Cerebellar nuclear complex (tissue), 1 donor: ENCODE data around the gene CCDC88B.

Source experiments
- DNase-seq, 2 experiments: peaks; one replicate each; lab custom pipeline; 2025; lab: John Stamatoyannopoulos, UW

CCDC88B gene

GRCh38 chr11:64384981-64385944 is 45.3 kb downstream of the CCDC88B start:
- peak; percentile 89 to 92 for DNase-seq

DNA sequence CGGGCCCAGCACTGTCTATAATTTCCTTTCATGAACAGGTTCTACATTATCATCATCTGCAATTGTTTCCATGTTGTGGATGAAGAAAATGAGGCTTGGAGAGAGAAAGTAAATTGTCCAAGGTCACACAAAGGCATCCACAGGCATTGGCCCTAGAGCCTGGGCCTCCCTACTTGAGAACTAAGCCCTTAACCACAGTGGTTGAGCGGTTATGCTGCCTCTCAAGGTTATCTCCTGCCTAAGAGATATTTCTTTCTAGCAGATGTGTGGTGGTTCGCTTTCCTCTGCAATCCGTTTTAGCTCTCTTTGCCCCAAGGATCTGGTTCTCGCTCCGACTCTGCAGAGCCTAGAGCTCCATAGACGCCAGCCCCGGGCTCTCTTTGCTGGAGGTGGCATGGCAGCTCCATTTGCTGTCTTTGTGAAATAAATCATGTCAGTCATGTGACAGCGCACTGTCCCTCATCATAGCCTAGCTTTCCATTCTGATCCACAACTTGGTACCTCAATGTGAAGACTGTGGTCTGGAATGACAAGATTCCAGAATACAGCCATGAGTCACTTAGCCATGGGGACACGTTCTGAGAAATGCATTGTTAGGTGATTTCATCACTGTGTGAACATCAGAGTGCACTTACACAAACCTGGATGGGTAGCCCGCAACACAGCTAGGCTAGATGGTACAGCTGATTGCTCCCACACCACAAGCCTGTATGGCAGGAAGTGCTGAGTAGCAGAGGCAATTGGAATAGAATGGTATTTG is 46.1 kb downstream of the CCDC88B start:
- DNase-seq: no peak

DNA sequence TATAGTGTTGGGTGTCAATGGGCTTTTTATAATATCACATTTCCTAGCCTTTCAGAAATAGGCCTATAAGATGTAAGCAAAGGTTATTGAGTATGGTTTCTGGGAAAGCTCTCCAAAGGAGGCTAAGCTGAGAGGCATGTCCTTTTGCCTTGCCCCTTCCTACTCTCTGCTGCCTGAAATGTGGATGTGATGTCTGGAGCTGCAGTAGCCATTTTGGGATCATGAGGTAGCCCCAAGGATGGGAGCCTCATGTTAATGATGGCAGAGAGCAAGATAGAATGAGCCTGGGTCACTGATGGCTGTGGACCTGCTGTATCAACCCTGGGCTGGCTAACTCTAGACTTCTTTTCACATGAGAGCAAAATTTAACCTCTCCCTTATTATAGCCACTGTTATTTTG is 47.9 kb downstream of the CCDC88B start:
- DNase-seq: no peak

DNA sequence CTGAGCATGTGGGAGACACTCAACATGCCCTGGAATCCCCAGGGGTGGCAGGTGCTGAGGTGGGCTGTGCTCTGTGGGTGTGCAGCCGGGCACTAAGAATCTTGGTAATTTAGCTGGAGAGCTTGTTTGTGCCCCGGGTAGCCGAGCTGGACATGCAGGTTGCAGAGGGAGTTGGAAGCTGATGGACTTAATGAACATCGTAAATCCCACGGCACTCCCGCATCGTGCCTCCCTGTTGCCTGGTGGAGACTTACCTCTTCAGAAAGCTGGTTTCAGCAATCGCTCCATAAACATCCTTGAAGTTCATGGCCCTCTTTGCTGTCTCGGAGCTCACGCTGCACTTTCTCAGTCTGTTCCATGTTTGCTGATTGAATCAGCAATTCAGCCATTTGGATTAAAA is 48.9 kb downstream of the CCDC88B start:
- no peak for DNase-seq

GRCh38 chr11:64389851-64390250 is 49.8 kb downstream of the CCDC88B start:
- DNase-seq: no peak

DNA sequence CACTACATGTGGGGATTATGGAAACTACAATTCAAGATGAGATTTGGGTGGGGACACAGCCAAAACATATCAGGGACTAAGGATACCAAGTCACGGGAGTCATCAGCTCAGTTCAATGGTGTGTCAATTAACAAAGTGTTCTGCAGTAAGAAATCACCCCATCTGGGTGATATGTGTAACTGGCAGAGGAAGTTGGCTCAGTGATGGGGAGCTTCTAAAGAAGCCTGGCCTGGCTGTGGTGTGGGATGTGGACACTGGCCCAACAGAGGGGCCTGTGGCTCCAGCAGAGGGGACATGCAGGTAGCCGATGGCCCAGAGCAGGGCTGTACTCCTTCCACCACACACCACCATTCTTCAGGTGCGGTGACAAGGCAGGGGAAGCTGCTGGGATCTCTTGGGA is 50.6 kb downstream of the CCDC88B start:
- DNase-seq: no peak

- DNase-seq: no peak
These were observed 51.8 kb downstream of the CCDC88B start for GRCh38 chr11:64391839-64392238.

DNA sequence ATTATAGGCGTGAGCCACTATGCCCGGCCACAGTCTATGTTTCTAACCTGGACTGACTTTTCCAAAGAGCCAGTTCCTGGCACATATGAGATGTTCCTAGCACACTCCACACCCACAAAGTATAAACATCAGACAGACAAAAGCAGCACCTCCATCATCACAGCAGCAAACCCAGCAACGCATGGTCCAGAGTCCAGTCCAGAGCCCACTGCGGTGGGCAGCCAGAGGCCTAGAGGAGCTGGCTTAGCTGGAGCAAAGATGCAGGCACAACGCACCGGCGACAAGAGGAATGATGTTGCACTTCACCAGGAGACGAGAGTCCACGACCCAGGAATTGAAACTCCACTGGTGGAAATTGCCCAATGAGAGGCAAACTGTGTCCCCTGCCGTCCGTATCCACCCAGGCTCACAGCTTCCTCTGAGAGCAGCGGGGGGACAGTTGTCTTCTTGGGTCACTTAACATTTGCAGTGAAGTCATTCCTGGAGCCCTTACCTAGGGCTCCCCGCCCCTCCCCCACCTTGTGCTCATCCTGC is 55.6 kb downstream of the CCDC88B start:
- DNase-seq: no peak

DNA sequence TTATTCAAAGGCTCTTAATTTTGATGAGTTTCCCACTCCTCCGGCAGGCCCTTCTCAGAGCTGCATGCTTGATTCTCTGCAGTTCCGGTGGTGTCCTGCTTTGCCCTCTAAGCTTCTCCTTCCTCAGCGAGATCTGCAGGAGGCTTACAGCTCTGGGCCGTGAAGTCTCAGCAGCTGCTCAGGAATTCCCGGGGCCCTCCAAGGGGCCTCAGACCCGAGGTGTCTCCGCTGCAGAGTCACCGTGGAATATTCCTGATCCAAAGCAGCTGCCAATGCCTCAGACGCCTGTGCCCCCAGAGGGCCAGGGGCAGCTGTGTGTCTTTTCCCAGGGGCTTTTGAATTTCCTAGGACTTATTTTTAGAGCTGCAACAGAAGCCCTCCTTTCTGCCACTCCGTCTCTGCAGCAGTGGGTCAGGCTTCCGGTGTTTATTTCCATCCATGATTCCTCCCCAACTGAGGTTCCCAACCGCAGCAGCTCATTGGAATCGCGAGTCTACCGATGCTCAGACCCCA is 56.1 kb downstream of the CCDC88B start:
- DNase-seq: no peak

- DNase-seq: no peak
These were observed 60.1 kb downstream of the CCDC88B start for GRCh38 chr11:64400102-64400501.

DNA sequence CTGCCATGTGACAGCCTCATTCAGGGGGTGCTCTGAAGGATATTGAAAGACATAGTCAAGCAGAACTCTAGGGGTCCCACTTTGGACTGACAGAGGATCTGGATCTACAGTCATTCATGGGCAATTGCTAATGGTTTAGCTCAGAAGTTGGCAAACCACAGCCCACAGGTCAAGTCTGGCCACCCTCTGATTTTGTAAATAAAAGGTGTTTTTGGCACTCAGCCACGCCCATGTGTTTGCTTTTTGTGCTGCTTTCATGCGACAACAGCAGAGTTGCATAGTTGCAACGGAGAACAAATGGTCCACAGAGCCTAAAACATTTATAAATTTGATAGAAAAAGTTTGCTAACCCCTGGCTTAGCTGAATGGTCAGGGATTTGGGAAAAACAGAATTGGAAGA is 60.7 kb downstream of the CCDC88B start:
- no peak for DNase-seq

- DNase-seq: no peak
These were observed 61.8 kb downstream of the CCDC88B start for GRCh38 chr11:64401775-64402174.

GRCh38 chr11:64403106-64403505 is 63.1 kb downstream of the CCDC88B start:
- DNase-seq: no peak

DNA sequence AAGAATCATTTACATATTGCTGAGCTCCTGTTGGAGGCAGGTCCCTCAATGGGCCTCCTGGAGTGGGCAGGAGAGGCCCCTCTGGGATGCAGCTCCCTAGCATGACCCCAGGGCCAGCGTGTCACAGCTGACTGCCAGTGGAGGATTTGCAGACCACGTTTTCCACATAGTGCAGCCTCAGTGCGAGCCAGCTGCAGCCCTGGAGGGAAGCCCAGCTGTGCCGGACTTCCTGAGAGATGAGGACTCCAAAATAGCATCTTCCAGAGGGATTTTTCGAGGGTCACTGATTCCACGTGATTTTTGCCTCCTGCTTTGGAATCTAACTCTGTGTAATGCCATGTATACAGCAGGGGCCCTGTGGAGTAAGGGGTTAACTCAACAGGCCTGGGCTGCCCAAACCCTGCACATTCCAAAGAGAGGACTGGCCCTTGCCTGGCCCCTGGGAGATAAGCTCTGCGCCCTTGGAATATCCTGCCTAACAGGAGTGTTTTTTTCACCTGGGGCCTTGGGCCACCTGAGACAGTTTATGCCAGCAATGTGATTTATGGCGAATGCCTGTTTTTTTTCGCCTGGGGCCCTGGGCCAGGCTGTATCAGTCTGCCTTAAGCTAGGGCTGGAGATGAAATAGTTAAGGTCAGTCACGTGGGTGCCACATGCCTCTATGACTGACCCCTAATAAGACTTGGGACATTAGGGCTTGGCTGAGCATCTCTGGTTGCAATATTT is 66.4 kb downstream of the CCDC88B start:
- DNase-seq: no peak
